Coronary artery (tissue), 2 donors: Measurements from ENCODE around the gene GRK1.
"Not testable (repeated sequence)": the region's sequence is repeated elsewhere in the genome, so short reads cannot be mapped to it uniquely, and the experiment has no call there.

Experiments used
- DNase-seq: peaks from one replicate; pipeline ENCODE4 v3.0.0-alpha.2; 2017; ENCODE audit warnings: low spot score
- H3K27ac ChIP-seq, 2 donors: fragments of 200-600 bp; sonication (generic); one replicate each; pipeline ENCODE4 v1.5.1; 2016 to 2019
- H3K4me3 ChIP-seq: fragments of 200-600 bp; sonication (generic); 2 replicates; pipeline ENCODE4 v1.5.1; 2016; ENCODE audit warnings: mild to moderate bottlenecking, moderate library complexity
- CTCF ChIP-seq: fragments of 200-600 bp; sonication (generic); IDR thresholded peaks from one replicate; pipeline ENCODE4 v1.5.1; 2019; ENCODE audit warnings: antibody characterized with exemption

Gene GRK1

GRCh38 chr13:113666951-113667701, at the start of gene GRK1:
Gene GRK1, plus strand, starts transcription at chr13:113667219. Its CDS starts 168 bp downstream, at chr13:113667387.
- no peak for TF ChIP-seq CTCF
- Histone ChIP-seq H3K4me3 (no peak within 1 kb of the TSS), H3K27ac (no peak within 1 kb of the TSS)
- peak; percentile 67 for DNase-seq

- Histone ChIP-seq H3K4me3 (no peak overlapping the region), H3K27ac (no peak overlapping the region)
- no peak for DNase-seq
- no peak for TF ChIP-seq CTCF
Measured at GRCh38 chr13:113617961-113618360, 49.1 kb upstream of the GRK1 start.

- no peak for DNase-seq
- H3K27ac ChIP-seq, result no peak overlapping the region
- no peak overlapping the region for H3K4me3 ChIP-seq
- TF ChIP-seq CTCF, result no peak
Measured at GRCh38 chr13:113618455-113618854, 48.6 kb upstream of the GRK1 start.

GRCh38 chr13:113620036-113620796, 46.8 kb upstream of the GRK1 start:
- no peak for DNase-seq
- TF ChIP-seq CTCF, result no peak
- no peak overlapping the region for H3K4me3 ChIP-seq
- H3K27ac ChIP-seq, result no peak overlapping the region

GRCh38 chr13:113621046-113621445, 46.0 kb upstream of the GRK1 start:
- no peak for DNase-seq
- no peak overlapping the region for H3K4me3 ChIP-seq
- no peak for TF ChIP-seq CTCF
- H3K27ac ChIP-seq, result no peak overlapping the region

GRCh38 chr13:113621498-113621897, 45.5 kb upstream of the GRK1 start:
- not testable (repeated sequence) for DNase-seq

GRCh38 chr13:113621986-113622550, 45.0 kb upstream of the GRK1 start:
- H3K27ac ChIP-seq, H3K4me3 ChIP-seq, DNase-seq: not testable (repeated sequence)

More at GRCh38 chr13:113621498-113621897, 45.5 kb upstream of the GRK1 start:
- not testable (repeated sequence) for H3K4me3 ChIP-seq, H3K27ac ChIP-seq
- TF ChIP-seq CTCF, result peak; percentile 34
